HG03060 (cell line): Measurements from ENCODE around the gene HYPK.
"Not testable (repeated sequence)": the region's sequence is repeated elsewhere in the genome, so short reads cannot be mapped to it uniquely, and the experiment has no call there.

ENCODE experiments used
- ATAC-seq: cut with Tn5 transposase; IDR thresholded peaks from one replicate; pipeline ENCODE4 v1.9.1; 2021; ENCODE audit warnings: low read depth, moderate number of reproducible peaks; ENCODE audit not compliant: unreplicated experiment

HYPK gene

DNA sequence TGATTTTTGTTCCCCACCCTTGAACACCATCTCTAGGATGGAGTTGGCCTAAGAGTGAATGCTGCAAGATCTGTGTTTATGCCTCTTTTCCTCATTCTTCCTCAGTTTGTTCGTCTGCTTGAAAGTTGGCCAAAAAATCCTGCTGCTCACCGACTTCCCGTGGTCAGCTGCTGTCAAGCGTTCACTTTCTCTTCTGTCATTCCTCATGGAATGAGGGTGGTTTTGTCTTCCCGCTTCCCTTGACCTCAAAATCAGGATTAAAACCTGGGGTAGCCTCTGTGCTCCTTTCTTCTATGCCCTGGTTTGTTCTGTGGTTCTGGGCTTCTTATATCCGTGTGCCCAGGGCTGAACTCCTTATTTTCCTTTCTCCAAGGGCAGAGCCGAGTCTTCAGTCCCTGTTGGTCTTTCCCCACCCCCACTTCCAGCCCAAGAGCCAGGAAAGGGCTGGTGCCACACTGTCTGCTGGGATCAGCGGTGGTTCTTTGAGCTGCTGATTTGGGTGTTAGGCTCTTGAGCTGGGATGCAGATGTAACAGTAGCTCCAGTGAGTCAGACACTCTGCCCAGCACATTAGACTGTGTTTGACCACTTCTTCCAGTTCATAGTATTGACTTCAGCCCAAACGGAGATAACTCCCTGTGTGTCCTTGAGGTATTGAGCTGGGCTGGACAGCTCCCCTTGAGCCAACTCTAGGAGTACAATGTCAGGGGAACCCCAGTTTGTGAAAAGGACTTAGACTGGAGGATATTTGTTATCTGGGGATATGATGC, 5.9 kb upstream of the HYPK start:
- no peak for ATAC-seq

DNA sequence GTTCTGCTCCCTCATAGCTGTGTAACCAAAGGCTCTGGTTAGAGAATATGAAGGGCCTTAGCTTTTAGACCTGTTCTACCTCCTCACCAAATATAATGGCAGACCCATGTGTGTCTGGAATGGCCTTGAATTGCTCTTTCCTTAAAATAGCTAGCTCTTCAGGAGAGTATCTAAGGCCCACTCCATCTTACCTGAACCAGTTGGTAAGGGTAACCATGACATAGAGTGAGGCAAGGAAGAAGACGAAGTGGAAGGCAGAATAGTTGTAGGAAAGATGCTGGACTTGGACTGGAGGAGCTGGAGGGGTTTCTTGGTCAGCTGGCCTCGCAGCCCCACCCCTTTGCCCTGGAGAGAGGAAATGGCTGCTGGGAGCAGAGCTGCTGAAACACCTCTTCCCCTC, 5.2 kb upstream of the HYPK start:
- ATAC-seq = no peak

DNA sequence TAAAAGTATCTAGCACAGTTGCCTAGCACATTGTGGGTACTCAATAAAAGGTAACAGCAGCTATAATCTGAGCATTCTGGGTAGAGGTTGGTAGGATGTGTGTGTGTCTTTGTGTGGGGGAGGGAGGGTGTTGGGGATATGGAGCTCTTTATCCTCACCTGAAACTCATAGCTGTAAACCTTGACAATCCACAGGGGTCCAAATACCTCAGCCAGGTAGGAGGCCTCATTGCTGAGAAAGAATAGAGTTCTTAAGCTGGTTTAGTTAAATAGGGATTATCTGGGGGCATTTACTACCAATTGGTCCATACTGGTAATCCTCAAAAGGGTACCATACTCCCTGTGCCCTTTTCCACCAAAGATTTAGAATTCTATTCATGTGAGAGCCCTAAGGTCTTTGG, 4.4 kb upstream of the HYPK start:
- no peak for ATAC-seq

DNA sequence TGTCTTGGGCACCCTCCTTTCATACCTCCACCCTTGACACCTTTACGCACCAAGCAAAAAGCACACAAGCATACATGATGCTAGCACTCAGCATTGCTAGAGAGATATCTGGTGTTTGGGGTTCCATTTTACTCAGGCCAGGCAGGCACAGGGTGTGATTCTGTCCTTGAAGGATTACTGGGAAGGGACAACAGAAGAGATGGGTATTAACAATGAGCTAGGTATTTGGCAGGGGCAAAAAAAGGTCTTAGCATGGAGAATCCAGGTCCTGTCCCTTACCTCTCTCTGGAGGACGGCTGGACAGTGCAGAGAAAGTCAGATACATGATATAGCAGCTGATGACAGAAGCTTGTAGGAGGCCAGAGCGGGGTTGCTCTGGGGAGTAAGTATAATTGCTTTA, 3.8 kb upstream of the HYPK start:
- ATAC-seq = no peak

DNA sequence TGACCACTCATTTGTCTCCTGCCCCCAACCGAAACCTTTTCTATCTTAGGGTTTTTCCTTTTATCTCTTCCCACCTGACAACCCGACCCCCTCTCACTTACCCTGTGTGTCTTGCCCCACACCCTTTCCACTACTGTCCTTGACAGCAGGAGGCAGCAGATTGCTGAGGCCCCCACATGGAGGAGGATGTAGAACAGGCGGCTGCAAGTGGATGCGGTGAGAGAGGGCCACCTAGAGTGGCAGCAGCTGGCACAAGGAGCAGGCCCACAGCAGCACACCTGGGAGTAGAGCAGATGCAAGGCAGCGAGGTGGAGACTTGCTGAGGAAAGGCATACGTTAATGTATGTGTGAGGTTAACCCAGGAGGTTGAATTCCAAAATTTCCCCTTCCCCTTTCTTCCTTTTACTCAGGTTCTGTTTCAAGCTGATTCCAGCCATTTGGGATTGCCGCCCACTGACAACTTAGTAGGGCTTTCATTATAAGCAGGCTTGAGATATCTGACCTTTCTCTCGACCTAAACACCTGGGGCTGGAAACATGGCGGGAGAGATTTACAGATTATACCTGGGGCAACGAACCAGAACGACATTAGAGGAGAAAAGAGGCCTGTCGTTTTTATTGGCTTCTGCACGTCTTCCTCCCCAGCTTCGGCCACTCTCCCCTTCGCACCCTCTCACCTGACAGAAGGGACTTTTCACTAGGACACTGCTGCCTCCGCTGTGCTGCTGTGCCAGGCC, 1.0 kb upstream of the HYPK start:
- ATAC-seq = no peak

DNA sequence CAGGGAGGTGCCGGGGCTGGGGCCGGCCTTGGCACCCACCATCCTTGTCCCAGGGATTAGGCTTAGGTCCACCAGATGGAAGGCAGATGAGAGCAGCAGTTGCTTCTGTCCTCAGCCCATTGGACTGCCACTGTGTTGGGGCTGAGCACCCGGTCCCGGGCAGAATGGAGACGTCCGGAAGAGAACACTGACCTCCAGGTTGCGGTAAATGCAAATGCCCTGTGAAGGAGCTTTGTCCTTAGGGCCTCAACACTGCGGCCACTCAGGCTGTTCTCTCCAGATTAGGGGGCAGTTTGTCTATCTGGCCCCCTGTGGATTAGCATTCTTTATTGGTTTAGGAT, 484 bp upstream of the HYPK start, which contains the start of gene SERINC4:
Gene SERINC4 (minus strand): TSS at position 276 of the 341 bp plus-strand sequence. CDS start 234 bp downstream, at position 42.
- ATAC-seq = no peak

DNA sequence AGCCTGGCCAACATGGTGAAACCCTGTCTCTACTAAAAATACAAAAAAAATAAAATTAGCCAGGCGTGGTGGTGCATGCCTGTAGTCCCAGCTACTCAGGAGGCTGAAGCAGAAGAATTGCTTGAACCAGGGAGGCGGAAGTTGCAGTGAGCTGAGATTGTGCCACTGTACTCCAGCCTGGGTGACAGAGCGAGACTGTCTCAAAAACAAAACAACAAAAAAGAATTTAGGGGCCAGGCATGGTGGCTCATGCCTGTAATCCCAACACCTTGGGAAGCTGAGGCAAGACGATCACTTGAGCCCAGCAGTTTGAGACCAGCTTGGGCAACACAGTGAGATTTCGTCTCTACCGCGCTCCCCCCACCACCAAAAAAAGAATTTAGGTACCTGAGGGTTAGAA, 2.3 kb downstream of the HYPK start:
- ATAC-seq = not testable (repeated sequence)

DNA sequence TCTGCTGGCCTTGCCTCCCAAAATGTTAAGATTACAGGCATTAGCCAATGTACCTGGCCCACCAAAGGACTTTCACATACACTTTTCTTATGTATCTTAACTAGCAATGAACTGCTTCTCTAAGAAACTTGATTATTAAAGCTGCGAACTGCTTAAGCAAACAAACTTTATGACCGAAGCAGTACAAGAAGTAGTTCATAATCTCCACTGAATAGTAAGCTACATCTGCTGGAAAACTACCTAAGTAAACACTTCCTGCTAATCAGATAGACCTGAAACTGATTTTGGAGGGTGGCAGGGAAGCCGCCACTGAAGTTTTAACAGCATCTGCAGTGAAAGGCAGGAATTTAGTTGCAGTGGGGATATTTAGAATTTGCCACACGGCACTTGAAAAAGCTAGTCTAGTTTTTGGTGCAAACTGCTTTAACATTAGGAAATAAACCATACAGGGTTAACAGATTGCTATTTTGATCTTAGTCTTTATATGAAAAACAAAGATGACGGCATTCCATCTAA, 8.1 kb downstream of the HYPK start:
- ATAC-seq = no peak

DNA sequence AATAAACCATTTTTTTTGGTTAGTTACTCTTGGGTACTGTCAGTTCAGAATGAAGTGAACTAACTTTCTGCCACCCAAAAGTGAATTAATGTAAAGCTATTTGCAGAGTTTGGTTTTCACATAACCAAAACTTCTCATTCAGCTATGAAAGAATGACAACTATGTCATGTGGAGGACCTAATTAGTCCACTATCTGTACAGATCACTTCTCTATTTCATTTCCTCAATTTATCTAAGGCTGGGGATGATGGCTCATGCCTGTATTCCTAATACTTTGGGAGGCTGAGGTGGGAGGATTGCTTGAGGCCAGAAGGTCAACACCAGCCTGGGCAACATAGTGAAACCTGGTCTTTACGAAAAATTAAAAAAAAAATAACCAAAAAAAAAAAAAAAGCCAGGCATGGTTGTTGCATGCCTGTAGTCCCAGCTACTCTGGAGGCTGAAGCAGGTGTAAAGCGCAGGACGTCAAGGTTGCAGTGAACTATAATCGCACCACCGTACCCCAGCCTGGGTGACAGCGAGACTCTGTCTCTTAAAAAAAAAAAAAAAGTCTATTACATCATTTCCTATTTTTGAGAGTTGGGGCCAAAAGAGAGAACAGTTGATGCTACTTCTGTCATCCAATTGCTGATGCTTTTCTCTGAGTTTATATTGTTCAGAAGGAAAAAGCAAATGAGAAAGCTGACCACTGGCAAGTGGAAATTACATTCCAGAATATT, 8.7 kb downstream of the HYPK start:
- ATAC-seq = no peak

DNA sequence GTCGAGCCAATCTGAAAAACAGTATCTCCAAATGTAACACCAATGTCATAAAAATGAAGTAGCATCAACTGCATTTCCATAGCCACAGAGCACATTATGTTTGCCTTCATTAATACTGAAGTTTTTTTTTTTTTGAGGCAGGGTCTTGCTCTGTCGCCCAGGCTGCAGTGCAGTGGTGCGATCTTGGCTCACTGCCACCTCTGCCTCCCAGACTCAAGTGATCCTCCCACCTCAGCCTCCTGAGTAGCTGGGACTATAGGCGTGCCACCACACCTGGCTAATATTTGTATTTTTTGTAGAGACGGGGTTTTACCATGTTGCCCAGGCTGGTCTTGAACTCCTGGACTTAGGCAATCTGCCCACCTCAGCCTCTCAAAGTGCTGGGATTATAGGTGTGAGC, 14.7 kb downstream of the HYPK start:
- ATAC-seq = not testable (repeated sequence)

DNA sequence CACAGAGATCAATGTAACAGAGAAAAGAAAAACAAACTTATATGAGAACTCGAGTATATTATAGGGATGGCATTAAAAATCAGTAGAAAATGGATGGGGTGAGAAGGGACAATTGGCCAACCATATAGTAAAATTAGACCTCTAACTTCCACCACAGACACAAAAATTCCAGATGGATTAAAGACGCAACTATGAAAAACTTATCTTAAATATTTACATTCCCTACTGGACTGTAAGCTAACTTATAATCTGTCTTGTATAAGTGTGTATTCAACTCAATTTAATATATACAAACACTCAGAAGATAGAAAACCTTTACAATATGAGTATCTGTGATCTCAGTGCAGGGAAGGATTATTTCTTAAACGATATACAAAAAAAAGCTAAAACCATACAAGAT, 21.1 kb downstream of the HYPK start:
- ATAC-seq = no peak

DNA sequence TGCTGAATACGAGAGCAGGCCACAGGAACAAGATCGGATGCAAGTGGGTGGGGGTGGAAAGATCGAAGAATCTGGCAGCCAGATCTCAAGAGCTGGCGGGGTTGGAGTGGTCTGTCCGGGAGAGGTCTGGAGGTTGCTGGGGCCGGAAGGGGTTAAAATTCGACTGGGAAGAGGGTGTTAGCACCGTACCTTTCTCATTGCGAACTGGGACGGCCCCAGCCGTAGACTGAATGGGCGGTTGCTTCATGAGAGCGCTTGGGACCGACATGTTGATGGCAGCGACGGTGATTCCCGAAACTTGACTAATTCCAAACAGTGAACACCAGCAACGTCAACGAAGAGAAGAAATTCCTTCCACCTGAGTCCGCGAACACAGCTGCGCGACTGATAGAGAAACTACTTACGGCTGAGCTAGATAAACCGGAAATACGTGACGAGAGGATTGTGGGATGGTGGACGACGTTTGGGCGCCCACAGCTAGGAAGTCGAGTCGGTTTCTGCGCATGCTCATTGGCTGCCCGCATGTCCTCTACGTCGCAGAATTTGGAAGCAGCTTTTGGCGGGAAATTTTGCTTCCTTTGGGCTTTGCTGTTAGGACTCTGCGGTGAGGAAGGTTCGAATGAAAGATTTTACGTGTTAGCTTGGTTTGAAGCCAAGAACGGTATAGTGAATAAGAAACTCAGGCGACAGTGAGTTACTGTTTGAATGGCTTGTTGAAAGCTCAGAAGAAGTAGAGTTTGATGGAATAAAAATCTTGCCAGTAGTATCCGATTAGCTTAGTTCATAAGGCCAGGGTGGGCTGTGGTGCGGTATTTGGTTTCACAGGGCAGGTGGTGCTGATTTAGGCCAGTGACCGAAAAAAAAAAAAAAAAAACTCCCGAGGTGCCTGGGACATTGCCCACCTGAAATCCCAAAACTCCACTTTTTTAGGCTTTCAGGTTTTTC, 24.2 kb downstream of the HYPK start, which contains the start of gene MFAP1:
Gene MFAP1 (minus strand): TSS at position 389 of the 945 bp plus-strand sequence. CDS start 121 bp downstream, at position 268.
- peak; percentile 79 for ATAC-seq

DNA sequence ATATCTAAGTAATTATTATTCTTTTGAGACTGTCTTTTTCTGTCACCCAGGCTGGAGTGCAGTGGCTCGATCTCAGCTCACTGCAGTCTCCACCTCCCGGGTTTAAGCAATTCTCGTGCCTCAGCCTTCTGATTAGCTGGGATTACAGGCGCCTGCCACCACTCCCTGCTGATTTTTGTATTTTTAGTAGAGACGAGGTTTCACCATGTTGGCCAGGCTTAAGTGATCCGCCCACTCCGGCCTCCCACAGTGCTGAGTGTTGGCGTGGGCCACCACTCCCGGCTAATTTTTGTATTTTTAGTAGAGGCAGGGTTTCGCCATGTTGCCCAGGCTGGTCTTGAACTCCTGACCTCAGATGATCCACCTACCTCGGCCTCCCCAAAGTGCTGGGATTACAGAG, 24.9 kb downstream of the HYPK start:
- not testable (repeated sequence) for ATAC-seq

DNA sequence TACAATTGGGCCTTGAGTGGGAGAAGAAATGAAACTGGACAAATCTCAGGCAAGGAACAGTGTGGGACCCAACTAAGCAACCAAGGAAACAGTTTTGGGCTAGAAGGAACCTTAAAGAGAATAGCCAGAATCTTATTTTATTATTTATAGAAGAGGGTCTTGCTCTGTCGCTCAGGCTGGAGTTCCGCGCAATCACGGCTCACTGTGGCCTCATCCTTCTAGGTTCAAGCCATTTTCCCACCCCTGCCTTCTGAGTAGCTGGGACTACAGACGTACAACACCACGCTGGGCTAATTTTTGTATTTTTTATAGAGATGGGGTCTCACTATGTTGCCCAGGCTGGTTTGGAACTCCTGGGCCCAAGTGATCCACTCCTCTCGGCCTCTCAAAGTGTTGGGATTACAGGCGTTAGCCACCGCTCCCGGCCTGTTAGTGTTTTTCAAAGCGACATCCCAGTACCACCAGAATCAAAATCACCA, 25.7 kb downstream of the HYPK start:
- ATAC-seq = no peak

DNA sequence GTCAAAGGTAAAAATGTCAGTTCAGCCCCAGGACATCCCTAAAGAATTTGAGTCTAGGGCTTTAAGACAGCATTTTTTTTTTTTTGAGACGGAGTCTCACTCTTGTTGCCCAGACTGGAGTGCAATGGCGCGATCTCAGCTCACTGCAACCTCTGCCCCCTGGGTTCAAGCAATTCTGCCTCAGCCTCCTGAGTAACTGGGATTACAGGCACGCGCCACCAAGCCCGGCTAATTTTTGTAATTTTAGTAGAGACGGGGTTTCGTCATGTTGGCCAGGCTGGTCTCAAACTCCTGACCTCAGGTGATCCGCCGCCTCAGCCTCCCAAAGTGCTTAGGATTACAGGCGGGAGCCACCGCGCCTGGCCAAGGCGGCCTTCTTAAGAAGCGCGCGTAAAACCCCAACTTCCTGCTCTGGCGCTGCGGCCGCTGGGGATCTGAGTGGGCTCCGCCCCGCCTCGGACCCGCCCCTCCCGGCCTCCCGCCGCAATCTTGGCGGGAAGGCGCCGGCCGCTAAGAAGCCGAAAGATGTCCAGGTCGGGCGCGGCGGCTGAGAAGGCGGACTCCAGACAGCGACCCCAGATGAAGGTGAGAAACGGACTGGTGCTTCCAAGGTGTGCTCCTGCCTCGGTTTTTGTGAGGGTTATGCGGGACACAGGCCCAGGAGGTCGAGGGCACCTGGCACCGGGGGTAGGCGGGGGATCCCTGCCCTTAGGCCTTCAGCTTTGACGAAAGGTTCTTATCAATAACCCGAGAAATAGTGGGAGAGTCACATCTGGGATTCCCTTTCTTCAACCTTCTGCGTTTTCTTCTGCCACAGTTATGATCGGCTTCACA, 26.3 kb downstream of the HYPK start, which contains the start of gene WDR76:
Gene WDR76 (plus strand): TSS at position 495 of the 834 bp plus-strand sequence. CDS start 31 bp downstream, at position 526.
- ATAC-seq = no peak

DNA sequence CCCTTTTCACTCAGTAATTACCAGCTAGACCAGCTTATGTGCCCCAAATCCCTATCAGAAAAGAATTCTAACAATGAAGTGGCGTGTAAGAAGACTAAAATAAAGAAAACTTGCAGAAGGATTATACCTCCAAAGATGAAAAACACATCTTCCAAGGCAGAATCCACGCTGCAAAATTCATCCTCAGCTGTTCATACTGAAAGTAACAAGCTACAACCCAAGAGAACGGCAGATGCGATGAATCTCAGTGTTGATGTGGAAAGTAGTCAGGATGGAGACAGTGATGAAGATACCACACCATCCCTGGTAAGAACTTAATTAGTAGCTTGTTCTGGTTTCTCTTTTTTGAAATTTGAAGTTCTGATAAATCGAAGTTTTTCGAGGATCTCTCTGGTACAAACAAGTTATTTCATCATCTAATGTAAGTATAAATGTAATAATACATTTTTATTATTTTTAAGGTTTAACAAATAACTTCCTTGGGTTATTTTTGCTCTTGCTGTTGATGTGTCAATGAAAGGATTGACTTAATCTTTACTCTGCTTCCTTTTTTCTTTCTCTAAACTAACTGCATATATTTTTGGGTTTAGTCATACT, 27.8 kb downstream of the HYPK start:
- no peak for ATAC-seq

DNA sequence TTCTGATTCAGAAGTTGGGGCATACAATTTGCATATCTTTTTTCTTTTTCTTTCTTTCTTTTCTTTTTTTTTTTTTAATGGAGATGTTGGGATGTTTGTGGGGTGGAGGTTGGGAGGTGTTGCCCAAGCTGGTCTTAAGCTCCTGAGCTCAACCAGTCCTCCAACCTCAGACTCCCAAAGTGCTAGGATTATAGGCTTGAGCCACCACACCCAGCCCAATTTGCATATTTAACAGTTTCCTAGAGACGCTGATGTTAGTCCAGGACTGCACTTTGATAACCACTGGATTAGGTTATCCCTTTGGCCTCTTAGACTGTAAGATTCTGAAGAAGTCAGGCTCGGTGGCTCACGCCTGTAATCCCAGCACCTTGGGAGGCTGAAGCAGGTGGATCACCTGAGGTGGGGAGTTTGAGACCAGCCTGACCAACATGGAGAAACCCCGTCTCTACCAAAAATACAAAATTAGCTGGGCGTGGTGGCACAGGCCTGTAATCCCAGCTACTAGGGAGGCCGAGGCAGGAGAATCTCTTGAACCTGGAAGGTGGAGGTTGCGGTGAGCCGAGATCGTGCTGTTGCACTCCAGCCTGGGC, 29.6 kb downstream of the HYPK start:
- not testable (repeated sequence) for ATAC-seq

DNA sequence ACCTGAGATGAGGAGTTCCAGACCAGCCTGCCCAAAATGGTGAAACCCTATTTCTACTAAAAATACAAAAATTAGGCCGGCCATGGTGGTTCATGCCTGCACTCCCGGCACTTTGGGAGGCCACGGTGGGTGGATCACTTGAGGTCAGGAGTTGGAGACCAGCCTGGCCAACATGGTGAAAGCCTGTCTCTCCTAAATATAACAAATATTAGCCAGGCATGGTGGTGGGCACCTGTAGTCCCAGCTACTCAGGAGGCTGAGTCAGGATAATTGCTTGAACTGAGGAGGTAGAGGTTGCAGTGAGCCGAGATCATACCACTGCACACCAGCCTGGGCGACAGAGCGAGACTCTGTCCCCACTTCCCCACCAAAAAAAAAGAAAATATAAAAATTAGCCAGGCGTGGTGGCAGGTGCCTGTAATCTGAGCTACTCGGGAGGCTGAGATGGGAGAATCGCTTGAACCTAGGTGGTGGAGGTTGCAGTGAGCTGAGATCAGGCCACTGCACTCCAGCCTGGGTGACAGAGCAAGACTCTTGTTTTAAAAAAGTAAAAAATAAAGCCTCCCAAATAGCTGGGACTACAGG, 30.4 kb downstream of the HYPK start:
- ATAC-seq = not testable (repeated sequence)
